ENCODE results near the gene ZNF555.

- TF ChIP-seq CTCF (conservative IDR thresholded peaks at IDR 0.05 in 1 of 2, IDR thresholded peaks at IDR 0.05 in 1 of 2; ENCODE audit: low read depth in 1 of 2, low read length in 2 of 2) (no peak), EZH2 (IDR thresholded peaks at IDR 0.05; ENCODE audit: low read length, missing control alignments) (no peak)
Measured at GRCh38 chr19:2812414-2813234, 28.7 kb upstream of the ZNF555 start.

Measured in fibroblast of lung (primary cell).